ENCODE results near the gene BCAS3. TPM values are rescaled to one million over a fixed set of nuclear protein-coding genes. Genes with fewer than 3 reads are reported as not detected.

BCAS3 gene
- total and polyA plus RNA-seq, 2 experiments from 2014 or later, result 18.0 to 20.2 TPM

- Histone ChIP-seq H3K4me3 (no peak overlapping the region), H3K36me3 (ENCODE audit: low read depth) (no peaks in the 10 kb centered on the region), H3K27ac (no peak overlapping the region), H3K27me3 (replicated peaks; ENCODE audit: insufficient read depth) (no peaks in the 10 kb centered on the region), H3K9ac (no peak overlapping the region), H3K9me2 (ENCODE audit: insufficient read depth) (no peaks in the 10 kb centered on the region), H3F3A (ENCODE audit: insufficient read depth) (no peaks in the 10 kb centered on the region), H4K20me1 (ENCODE audit: insufficient read depth) (no peaks in the 10 kb centered on the region), H3K4me1 (ENCODE audit: insufficient read depth) (peaks cover 9% of the 10 kb centered on the region; the same call in 1 of the 2 replicates), H3K9me3 (ENCODE audit: low read depth) (no peaks in the 10 kb centered on the region), H2AFZ (no peak overlapping the region), H3K79me2 (ENCODE audit: insufficient read depth) (no peaks in the 10 kb centered on the region), H3K4me2 (ENCODE audit: unreplicated experiment) (no peak overlapping the region)
- in situ Hi-C loops (cut with MboI), result no loop called here
- DNase-seq, result no peak
- TF ChIP-seq EZH2phosphoT487 (IDR thresholded peaks at IDR 0.05; ENCODE audit: insufficient read depth, low read depth) (no peak), EZH2 (IDR thresholded peaks at IDR 0.05; ENCODE audit: insufficient read depth, poor library complexity, severe bottlenecking) (no peak)
- 96 to 98% methylated on average over 13 of the region's 13 CpGs for WGBS, 2 experiments (ENCODE audit: low coverage in 1 of 2, low lambda C conversion rate in 2 of 2, missing lambda C conversion rate in 2 of 2)
Observed at GRCh38 chr17:61363601-61364462, 686.2 kb downstream of the BCAS3 start.

GRCh38 chr17:61364463-61364846 is 686.8 kb downstream of the BCAS3 start:
- Histone ChIP-seq H3K4me2 (ENCODE audit: unreplicated experiment) (no peak overlapping the region), H3K9me3 (ENCODE audit: low read depth) (no peaks in the 10 kb centered on the region), H3K36me3 (ENCODE audit: low read depth) (no peaks in the 10 kb centered on the region), H4K20me1 (ENCODE audit: insufficient read depth) (no peaks in the 10 kb centered on the region), H3K9me2 (ENCODE audit: insufficient read depth) (no peaks in the 10 kb centered on the region), H3K79me2 (ENCODE audit: insufficient read depth) (no peaks in the 10 kb centered on the region), H3K27ac (no peak overlapping the region), H3K4me3 (no peak overlapping the region), H3F3A (ENCODE audit: insufficient read depth) (no peaks in the 10 kb centered on the region), H3K9ac (no peak overlapping the region), H3K4me1 (ENCODE audit: insufficient read depth) (peaks cover 9% of the 10 kb centered on the region; the same call in 1 of the 2 replicates), H2AFZ (no peak overlapping the region), H3K27me3 (replicated peaks; ENCODE audit: insufficient read depth) (no peaks in the 10 kb centered on the region)
- no peak for TF ChIP-seq EZH2 (IDR thresholded peaks at IDR 0.05; ENCODE audit: insufficient read depth, poor library complexity, severe bottlenecking)
- TF ChIP-seq EZH2phosphoT487 (IDR thresholded peaks at IDR 0.05; ENCODE audit: insufficient read depth, low read depth), result no peak
- in situ Hi-C loops (cut with MboI), result no loop called here
- 89 to 94% methylated on average over 3 of the region's 3 CpGs for WGBS, 2 experiments (ENCODE audit: low coverage in 1 of 2, low lambda C conversion rate in 2 of 2, missing lambda C conversion rate in 2 of 2)
- no peak for DNase-seq

- in situ Hi-C loops (cut with MboI), result no loop called here
- TF ChIP-seq EZH2phosphoT487 (IDR thresholded peaks at IDR 0.05; ENCODE audit: insufficient read depth, low read depth) (no peak), EZH2 (IDR thresholded peaks at IDR 0.05; ENCODE audit: insufficient read depth, poor library complexity, severe bottlenecking) (no peak)
- 78 to 84% methylated on average over 8 of the region's 8 CpGs for WGBS, 2 experiments (ENCODE audit: low coverage in 1 of 2, low lambda C conversion rate in 2 of 2, missing lambda C conversion rate in 2 of 2)
Observed at GRCh38 chr17:61366076-61366714, 688.5 kb downstream of the BCAS3 start.

GRCh38 chr17:61366715-61367413 is 689.2 kb downstream of the BCAS3 start:
- H3K27me3 ChIP-seq (replicated peaks; ENCODE audit: insufficient read depth), result no peaks in the 10 kb centered on the region
- H3K9ac ChIP-seq, result no peak overlapping the region
- no peaks in the 10 kb centered on the region for H3F3A ChIP-seq (ENCODE audit: insufficient read depth)
- no peak for DNase-seq
- in situ Hi-C loops (cut with MboI), result no loop called here
- TF ChIP-seq EZH2phosphoT487 (IDR thresholded peaks at IDR 0.05; ENCODE audit: insufficient read depth, low read depth), result no peak
- TF ChIP-seq EZH2 (IDR thresholded peaks at IDR 0.05; ENCODE audit: insufficient read depth, poor library complexity, severe bottlenecking), result no peak
- WGBS, 2 experiments (ENCODE audit: low coverage in 1 of 2, low lambda C conversion rate in 2 of 2, missing lambda C conversion rate in 2 of 2), result 70 to 71% methylated on average over 19 of the region's 19 CpGs
- no peaks in the 10 kb centered on the region for H3K79me2 ChIP-seq (ENCODE audit: insufficient read depth)
- no peak overlapping the region for H2AFZ ChIP-seq
- no peaks in the 10 kb centered on the region for H3K9me2 ChIP-seq (ENCODE audit: insufficient read depth)
- H3K9me3 ChIP-seq (ENCODE audit: low read depth), result no peaks in the 10 kb centered on the region
- H3K4me1 ChIP-seq (ENCODE audit: insufficient read depth), result no peaks in the 10 kb centered on the region
- H3K36me3 ChIP-seq (ENCODE audit: low read depth), result no peaks in the 10 kb centered on the region
- no peak overlapping the region for H3K4me2 ChIP-seq (ENCODE audit: unreplicated experiment)
- no peaks in the 10 kb centered on the region for H4K20me1 ChIP-seq (ENCODE audit: insufficient read depth)
- H3K4me3 ChIP-seq, result no peak overlapping the region
- H3K27ac ChIP-seq, result no peak overlapping the region

More at GRCh38 chr17:61366076-61366714, 688.5 kb downstream of the BCAS3 start:
- Histone ChIP-seq H3K27ac (no peak overlapping the region), H3K36me3 (ENCODE audit: low read depth) (no peaks in the 10 kb centered on the region), H3K4me2 (ENCODE audit: unreplicated experiment) (no peak overlapping the region), H3K4me3 (no peak overlapping the region), H3K9ac (no peak overlapping the region), H3K79me2 (ENCODE audit: insufficient read depth) (no peaks in the 10 kb centered on the region), H3K9me3 (ENCODE audit: low read depth) (no peaks in the 10 kb centered on the region), H4K20me1 (ENCODE audit: insufficient read depth) (no peaks in the 10 kb centered on the region), H3F3A (ENCODE audit: insufficient read depth) (no peaks in the 10 kb centered on the region), H3K9me2 (ENCODE audit: insufficient read depth) (no peaks in the 10 kb centered on the region), H3K4me1 (ENCODE audit: insufficient read depth) (no peaks in the 10 kb centered on the region), H3K27me3 (replicated peaks; ENCODE audit: insufficient read depth) (no peaks in the 10 kb centered on the region), H2AFZ (no peak overlapping the region)
- DNase-seq, result peak; percentile 27
